CD4-positive, alpha-beta T cell treated with Interleukin-15 for 1 hour (primary cell): ENCODE measurements around the gene ENPP3.

ENCODE experiments used
- DNase-seq: peaks from one replicate; pipeline ENCODE4 v3.0.0-alpha.2; 2020

ENPP3 gene

DNA sequence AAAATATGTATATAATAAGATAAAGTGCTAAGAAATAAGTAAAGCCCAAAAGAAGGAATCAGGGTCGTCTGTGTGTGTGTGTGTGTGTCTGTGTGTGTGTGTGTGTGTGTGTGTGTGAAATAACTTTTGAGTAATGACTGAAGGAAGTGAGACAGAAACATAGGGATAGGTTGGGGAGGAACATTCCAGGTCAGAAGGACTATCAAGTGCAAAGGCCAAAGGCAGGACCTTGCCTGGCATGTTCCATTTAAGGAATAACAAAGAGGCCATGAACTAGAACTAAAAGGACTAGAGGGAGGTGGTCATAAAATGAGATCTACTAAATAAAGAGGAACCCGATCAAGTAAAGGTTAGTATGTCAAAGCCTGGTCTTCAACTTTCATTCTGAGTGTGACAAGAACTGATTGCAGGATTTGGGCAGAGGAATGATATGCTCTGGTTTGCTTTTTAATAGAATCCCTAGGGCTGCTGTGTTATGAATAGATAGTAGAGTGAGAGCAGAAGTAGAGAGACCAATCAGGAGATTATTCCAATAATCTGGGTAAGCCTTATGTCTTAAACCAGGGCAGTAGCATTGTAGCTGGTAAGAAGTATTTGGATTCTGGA, 6.9 kb downstream of the ENPP3 start:
- no peak for DNase-seq

DNA sequence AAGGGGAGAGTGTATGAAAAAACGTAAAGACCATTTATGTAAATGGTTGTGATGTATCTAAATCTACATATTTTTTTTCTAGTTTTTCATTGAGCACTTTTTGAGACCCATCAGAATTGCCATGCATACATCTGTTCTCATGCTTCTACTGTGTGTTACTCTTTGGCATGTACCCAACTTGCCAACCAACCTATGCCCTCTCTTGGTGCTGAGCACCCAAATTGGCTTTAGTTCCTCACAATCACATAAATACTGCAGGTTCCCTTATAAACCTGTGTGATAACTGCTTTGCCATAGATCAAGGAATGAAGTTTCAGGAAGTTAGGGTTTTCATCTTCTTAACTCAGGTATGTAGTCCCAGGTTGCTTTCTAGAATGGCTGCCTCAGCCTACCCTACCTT, 7.8 kb downstream of the ENPP3 start:
- no peak for DNase-seq

DNA sequence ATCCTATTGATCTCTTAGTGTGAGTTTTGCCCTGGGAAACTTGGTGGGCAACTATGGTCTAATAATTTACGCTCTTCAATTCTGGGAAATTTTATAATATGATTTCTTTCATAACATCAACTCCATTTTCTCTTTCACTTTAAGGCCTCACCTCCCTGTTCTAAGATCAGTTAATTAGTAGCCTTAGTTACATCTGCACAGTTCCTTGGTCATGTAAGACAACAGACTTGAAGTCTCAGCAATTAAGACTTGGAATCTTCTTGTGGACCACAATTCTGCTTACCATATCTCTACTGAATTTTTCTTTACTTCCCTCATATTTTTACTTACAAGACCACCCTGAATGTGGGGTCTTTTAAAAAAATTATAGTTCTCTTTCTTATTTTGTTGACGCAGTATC, 8.7 kb downstream of the ENPP3 start:
- no peak for DNase-seq

DNA sequence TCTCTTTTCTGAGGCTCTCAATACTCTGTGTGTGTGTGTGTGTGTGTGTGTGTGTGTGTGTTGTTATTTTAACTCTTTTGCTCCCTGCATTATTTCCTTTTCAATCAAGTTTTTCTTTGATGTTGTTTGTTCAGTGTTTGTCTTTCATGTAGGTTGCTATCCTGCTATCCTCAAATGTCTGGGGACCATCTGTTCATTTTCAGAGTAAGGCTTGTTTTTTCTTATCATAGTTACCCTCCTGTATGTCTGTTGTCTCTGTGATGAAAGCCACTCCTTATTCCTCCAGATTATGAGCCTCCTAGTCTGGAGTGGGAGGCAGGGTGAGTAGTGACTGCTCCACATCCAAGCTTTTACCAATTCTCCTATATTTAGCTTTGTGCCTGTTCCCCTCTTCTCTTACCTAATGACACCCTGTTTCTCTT, 9.2 kb downstream of the ENPP3 start:
- no peak for DNase-seq

DNA sequence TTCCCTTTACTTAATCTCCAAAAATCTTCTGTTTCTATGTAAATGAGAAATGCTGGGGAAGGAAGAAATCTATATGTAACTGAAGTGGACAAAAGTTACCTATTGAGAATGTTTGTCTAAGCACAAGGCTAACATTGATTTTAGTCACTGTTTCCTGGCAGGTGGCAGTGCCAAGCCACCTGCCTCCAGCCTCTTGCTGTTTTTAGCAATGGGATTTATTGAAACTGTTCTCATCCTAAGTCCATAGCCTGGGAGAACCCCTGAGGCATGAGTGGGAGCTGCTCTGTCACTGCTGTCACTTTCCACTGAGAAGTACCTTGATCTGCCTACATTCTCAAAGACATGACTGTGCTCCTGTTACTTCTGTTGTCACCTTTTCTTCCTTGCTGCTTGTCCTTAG, 14.7 kb downstream of the ENPP3 start:
- DNase-seq = no peak

DNA sequence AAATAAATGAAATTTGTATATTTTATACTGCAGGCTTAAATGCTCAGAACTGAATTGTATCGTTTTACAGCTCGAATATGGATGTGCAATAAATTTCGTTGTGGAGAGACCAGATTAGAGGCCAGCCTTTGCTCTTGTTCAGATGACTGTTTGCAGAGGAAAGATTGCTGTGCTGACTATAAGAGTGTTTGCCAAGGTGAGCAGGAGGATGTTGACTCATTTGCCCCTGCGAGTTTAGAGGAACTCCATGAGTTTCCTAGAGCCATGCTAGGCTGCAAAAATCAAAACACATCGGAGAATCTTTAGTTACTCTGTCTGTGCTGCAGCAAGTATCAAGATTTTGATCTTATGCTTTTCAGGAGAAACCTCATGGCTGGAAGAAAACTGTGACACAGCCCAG, 15.4 kb downstream of the ENPP3 start:
- DNase-seq = no peak

DNA sequence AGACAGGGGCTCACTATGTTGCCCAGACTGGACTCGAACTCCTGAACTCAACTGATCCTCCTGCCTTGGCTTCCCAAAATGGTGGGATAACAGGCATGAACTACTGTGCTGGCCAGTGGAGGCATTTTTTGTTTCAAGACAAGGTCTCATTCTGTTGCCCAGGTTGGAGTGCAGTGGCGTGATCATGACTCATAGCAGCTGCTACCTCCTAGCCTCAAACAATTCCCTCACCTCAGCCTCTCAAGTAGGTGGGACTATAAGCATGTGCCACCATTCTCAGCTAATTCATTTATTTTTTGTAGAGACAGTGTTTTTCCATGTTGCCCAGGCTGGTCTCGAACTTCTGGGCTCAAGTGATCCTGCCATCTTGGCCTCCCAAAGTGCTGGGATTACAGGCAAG, 17.2 kb downstream of the ENPP3 start:
- no peak for DNase-seq

DNA sequence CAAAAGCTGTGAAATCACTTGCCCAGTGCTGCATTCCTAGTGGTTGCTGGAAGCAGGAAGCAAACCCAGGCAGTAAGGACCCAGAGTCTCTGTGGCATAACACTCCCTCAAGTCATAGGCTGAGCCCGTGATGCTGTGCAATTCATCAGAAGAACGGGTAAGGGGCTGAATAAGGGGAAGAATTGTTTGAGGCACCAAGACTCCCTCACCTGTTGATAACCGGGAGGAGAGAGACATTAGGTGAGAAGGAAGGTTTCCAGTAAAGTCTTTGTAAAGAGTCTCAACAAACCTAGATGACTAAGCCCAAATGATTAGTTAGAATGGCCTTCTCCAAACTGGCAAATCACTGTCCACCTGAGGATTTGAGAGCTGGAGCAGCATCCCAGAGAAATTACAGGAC, 18.3 kb downstream of the ENPP3 start:
- DNase-seq = no peak

DNA sequence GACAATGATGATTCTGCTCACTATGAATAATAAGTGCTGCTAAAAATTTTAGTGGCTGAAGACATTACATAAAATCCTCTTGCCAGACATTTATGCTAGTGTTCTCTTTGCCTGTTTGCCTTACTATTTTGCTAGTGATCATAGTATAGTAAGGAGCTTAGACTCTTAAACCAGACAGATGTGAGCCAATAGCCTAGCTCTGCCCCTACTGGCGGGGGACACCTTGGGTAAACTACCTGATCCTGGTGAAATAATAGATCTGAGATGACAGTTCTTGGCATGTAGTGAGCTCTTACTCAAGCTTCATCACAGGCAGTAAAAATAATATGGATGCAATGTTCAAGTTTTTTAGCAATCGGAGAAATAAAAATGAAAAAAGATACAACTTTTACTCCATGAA, 18.8 kb downstream of the ENPP3 start:
- no peak for DNase-seq

DNA sequence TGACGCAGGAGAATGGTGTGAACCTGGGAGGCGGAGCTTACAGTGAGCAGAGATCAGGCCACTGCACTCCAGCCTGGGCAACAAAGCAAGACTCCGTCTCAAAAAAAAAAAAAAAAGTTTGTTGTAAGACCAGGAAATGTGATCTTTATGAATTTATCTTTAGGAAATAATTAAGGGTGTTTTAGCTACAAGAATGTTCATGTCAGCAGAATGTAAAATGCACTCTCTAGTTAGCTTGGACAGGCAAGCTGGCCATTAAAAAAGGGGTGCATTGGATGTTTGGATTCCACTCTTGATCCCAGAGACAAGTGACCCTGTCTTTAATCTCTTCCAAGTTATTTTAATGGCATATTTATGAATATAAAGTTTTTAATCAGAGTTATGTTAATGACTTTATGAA, 19.6 kb downstream of the ENPP3 start:
- no peak for DNase-seq

DNA sequence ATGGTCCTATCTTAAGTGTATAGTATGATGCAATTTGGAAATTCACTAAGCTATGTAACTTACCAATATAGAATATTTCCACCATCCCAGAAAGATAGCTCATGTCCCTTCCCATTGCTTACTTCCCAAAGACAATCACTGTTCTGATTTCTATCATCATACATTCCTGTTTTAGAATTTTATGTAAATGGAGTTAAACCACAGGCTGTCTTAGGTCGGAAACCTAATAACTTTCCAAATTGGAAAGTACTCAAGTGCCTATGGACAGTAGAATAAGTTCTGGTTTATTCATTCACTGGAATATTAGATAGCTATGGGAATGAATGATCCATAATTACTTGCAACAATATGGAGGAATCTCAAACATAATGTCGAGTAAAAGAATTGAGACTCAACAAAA, 20.1 kb downstream of the ENPP3 start:
- DNase-seq = no peak

DNA sequence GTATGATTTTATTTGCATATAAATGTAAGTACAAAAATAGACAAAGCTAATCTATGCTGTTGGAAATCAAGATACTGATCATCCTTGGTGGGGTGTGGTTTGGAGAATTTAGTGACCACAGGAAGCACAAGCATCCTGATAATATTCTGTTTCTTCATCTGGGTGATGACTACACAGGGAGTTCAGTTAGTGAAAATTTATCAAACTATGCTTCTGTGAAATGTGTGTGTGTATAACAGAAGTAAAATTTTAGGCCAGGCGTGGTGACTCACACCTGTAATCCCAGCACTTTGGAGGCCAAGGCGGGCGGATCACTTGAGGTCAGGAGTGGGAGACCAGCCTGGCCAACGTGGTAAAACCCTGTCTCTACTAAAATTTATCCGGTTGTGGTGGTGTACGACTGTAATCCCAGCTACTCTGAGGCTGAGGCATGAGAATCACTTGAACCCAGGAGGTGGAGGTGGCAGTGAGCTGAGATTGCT, 20.6 kb downstream of the ENPP3 start:
- DNase-seq = no peak

DNA sequence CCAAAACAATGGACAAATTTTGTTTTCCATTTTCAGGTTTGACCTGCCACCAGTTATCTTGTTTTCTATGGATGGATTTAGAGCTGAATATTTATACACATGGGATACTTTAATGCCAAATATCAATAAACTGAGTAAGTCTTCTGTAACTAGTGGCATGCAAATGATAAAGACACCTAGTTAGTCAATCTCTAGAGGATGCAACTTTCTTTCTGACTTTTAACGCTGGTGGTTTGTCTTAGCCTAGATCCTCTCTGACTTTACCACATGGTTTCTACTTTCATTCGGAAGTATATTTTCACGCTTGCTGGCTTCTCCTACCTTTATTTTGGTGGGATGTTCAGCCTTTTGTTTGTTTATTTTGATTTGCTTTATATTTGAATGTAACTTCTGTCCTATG, 21.2 kb downstream of the ENPP3 start:
- no peak for DNase-seq

DNA sequence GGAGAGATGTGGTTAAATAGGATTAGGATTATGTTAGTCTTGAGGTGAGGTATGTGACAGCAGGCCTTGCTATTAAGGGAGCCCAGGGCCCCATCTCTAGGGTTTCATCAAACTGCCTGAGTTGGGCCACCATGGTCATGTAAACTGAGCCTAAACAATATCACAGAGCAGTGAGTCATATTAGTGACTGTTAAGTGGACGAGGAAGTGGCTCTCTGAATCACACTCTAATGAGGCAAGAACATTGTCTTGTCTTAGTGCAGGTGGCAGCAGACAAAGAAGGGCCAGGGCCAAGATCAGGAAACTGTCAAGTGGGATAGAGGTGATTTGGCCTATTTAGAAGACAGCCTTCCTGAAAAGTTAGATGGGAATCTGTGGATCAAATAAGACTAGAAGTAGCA, 23.1 kb downstream of the ENPP3 start:
- no peak for DNase-seq

DNA sequence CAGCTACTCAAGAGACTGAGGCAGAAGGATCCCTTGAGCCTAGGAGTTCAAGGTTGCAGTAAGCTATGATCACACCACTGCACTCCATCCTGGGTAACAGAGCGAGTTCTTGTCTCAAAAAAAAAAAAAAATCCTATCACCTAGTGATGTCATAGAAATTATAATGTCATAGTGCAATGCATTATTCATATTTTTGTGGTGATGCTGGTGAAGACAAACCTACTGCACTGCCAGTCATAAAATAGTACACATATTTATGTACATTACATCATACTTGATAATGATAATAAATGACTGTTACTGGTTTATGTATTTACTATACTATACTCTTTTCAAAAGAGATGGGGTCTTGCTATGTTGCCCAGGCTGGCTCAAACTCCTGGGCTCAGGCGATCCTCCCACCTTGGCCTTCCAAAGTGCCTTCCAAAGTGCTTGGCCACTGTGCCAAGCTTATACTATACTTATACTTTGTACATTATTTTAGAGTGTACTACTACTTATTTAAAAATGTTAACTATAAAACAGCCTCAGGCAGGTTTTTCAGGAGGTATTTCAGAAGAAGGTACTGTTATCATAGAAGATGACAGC, 26.6 kb downstream of the ENPP3 start:
- no peak for DNase-seq

DNA sequence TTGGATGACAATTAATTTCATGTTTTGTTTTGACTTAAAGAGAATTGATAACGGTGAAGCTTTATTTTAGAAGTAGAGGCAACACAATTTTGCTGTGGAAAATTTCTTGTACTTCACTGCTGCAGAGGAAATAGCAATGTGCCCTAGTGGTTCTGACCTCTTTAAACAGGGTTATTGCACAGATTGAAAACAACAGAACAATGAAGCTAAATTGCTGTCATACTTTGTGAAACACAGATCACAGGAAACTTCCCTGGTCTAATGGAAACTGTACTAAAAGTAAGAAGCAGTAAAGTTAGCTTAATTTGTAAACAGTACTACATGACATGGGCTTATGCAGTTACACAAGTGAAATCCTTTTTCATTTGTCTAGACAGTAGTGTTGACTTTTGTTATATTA, 32.8 kb downstream of the ENPP3 start:
- no peak for DNase-seq

DNA sequence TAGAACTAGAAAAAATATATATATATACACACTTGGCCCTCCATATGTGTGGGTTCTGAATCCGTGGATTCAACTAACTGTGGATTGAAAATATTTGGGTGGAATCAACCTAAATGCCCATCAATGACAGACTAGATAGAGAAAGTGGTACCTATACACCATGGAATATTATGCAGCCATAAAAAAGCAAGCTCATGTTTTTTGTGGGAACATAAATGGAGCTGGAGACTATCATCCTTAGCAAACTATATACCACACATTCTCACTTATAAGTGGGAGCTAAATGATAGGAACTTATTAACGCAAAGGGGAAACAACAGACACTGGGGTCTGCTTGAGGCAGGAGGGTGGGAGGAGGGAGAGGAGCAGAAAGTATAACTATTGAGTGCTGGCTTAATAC, 36.1 kb downstream of the ENPP3 start:
- DNase-seq = no peak

DNA sequence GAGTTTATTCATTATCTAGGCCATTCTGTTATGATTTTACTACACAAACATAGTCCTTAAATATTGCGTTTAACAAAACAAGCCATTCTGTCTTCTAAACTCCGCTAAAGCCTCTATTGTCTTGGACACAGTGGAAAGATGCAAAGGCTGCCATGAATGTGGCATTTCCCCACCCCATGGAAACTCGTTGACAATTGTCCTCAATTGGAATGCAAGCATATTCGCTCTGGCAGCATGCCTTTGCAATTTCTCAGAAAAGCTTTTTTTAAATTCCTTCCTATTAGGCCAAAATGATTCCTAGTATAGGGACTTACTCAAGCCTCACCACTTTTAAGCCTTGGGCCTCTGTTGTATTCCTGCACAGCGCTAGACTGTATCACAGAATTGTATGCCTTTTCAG, 41.3 kb downstream of the ENPP3 start:
- no peak for DNase-seq

DNA sequence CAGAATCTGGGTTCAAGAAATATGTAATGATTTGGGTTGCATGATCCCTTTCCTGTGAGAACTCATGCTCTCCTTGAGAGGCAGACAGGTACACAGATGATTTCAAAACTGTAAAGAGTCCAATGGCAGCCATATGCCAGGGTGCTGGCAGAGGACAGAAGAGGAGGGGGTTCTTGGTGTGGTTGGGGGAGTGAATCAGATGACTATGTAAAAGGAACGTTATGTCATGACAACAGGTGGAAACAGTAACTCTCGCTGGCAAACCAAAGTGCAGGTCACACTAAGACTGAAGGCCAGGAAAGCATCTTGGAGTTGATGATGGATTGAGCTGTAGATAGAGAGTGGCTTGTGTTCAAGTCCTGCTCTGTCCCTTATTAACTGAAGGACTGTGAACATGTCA, 43.8 kb downstream of the ENPP3 start:
- DNase-seq = no peak

DNA sequence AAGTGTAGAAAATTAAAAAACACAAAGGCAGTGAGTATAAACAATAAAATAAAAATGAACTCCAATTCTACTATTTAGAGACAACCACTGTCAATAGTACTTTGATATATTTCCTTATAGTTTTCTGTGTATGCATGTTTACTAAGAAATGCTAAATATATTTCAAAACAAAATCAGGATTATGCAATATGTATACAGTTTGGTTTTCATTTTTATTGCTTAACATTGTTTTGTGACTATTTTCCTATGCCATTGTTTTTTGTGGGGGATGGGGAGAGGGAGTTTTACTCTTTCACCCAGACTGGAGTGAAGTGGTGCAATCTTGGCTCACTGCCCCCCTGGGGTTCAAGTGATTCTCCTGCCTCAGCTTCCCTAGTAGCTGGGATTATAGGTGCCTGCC, 44.5 kb downstream of the ENPP3 start:
- DNase-seq = no peak

DNA sequence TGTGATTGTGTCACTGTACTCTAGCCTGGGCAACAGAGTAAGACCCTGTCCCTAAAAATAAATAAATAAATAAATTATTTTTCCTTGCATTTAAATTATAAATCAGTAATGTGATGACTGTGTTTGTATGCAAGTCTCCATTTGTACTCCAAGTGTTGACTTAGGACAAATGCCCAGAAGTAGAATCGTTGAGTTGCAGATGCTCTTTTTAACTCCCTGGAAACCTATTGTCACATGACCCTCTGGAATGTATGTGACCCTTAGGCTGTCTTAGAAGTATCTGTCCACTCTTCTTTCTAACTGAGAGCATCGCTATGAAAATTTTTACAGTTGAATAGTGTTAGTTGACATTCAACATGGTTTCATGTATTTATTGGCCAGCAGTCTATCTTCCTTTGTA, 45.3 kb downstream of the ENPP3 start:
- no peak for DNase-seq

DNA sequence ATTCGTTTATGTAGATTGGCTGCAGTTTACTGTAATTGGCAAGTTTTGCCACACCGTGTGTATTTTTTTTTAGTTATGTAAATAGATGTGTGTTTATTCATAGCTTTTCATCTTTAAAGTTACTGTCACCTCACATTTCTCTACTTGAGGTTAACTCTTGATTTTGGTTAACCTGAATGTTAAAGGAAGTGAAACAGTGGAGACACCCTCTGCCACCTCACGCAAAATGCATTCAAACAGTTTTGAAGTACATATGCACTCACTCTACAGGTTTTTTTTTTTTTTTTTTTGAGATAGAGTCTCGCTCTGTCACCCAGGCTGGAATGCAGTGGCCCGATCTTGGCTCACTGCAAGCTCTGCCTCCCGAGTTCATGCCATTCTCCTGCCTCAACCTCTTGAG, 46.4 kb downstream of the ENPP3 start:
- peak; percentile 20 for DNase-seq

DNA sequence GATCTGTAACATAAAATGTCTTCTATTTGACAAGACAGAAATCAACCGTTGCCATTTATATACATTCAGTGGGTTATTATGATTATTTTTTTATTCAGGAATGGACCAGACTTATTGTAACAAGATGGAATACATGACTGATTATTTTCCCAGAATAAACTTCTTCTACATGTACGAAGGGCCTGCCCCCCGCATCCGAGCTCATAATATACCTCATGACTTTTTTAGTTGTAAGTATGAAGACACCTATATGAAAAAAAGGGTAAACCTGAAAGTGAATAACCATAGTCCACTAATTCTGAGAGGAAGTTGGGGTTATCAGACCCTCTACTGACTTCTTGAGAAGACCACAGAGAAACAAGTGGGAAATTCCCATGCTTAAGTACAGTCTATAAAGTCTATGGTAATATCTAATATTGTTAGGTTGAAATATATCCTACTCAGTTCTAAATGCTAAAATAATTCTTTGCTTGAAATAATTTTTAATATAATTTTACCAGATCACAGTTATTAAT, 48.2 kb downstream of the ENPP3 start:
- DNase-seq = no peak

DNA sequence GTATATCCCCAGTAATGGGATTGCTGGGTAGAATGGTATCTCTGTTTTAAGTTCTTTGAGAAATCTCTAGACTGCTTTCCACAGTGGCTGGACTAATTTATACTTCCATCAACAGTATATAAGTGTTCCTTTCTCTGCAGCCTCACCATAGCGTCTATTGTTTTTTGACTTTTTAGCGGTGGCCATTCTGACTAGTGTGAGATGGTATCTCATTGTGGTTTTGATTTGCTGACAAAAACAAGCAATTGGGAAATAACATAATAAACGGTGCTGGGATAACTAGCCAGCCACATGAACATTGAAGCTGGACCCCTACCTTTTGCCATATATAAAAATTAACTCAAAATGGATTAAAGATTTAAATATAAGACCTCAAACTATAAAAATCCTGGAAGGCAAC, 49.9 kb downstream of the ENPP3 start:
- DNase-seq = no peak

DNA sequence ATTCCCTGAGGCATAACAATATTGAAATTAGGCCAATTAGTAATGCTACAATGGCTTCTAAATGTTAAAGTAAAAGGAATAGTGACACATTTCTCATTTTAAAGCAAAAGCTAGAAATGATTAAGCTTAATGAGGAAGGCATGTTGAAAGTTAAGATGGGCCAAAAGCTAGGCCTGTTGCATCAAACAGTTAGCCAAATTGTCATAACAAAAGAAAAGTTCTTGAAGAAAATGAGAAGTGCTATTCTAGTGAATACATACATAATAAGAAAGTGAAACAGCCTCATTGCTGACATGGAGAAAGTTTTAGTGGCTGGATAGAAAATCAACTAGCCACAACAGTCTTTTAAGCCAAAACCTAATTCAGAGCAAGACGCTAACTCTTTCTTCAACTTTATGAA, 51.2 kb downstream of the ENPP3 start:
- no peak for DNase-seq
